ENCODE measurements around the gene NTF4. TPM values are rescaled to one million over a fixed set of nuclear protein-coding genes. Genes with fewer than 3 reads are reported as not detected.
"Not testable (repeated sequence)": the region's sequence is repeated elsewhere in the genome, so short reads cannot be mapped to it uniquely, and the experiment has no call there.

Gene NTF4
- total and polyA plus RNA-seq, 8 donors, result 0.63 to 6.2 (median 0.97) TPM

GRCh38 chr19:49036815-49037214 is 27.8 kb downstream of the NTF4 start, which contains the start of gene CGB1:
TSS of gene CGB1 (minus strand) at chr19:49036895. CDS start at chr19:49036711, 184 bp downstream.
- DNase-seq; H3K36me3 ChIP-seq; ATAC-seq; H3K27me3 ChIP-seq; H3K27ac ChIP-seq; H3K9me3 ChIP-seq; H3K4me1 ChIP-seq; H3K4me3 ChIP-seq; intact Hi-C loops (cut with DNase I): not testable (repeated sequence)
- peak in 1 of 2 donors; percentile 28 for TF ChIP-seq CTCF (IDR thresholded peaks at IDR 0.05)

- H3K27ac ChIP-seq; H3K27me3 ChIP-seq; H3K9me3 ChIP-seq; H3K4me1 ChIP-seq; H3K36me3 ChIP-seq; intact Hi-C loops (cut with DNase I); H3K4me3 ChIP-seq; ATAC-seq: not testable (repeated sequence)
- peak in 1 of 2 donors; percentile 25 for TF ChIP-seq CTCF (IDR thresholded peaks at IDR 0.05)
- DNase-seq, result peak in 1 of 4 donors; percentile 69
Observed at GRCh38 chr19:49031642-49032301, 32.8 kb downstream of the NTF4 start, which contains the start of gene CGB2. TSS of gene CGB2 (plus strand) at chr19:49031890. CDS start at chr19:49032096, 206 bp downstream.

GRCh38 chr19:49030323-49030722 is 34.3 kb downstream of the NTF4 start:
- H3K27me3 ChIP-seq; intact Hi-C loops (cut with DNase I); DNase-seq; ATAC-seq; H3K27ac ChIP-seq; H3K4me3 ChIP-seq; H3K36me3 ChIP-seq; H3K9me3 ChIP-seq; H3K4me1 ChIP-seq: not testable (repeated sequence)

- H3K27ac ChIP-seq; H3K4me1 ChIP-seq; H3K27me3 ChIP-seq; DNase-seq; H3K9me3 ChIP-seq; intact Hi-C loops (cut with DNase I); H3K4me3 ChIP-seq; H3K36me3 ChIP-seq; ATAC-seq: not testable (repeated sequence)
Observed at GRCh38 chr19:49029749-49030148, 34.9 kb downstream of the NTF4 start.

- H3K4me1 ChIP-seq; DNase-seq; H3K27me3 ChIP-seq; intact Hi-C loops (cut with DNase I); H3K27ac ChIP-seq; H3K9me3 ChIP-seq; H3K36me3 ChIP-seq; ATAC-seq; H3K4me3 ChIP-seq: not testable (repeated sequence)
Observed at GRCh38 chr19:49028686-49029085, 35.9 kb downstream of the NTF4 start.

- H3K36me3 ChIP-seq; ATAC-seq; H3K27ac ChIP-seq; intact Hi-C loops (cut with DNase I); H3K9me3 ChIP-seq; DNase-seq; H3K27me3 ChIP-seq; H3K4me1 ChIP-seq; H3K4me3 ChIP-seq: not testable (repeated sequence)
Observed at GRCh38 chr19:49025599-49025998, 39.0 kb downstream of the NTF4 start.

- H3K27ac ChIP-seq; intact Hi-C loops (cut with DNase I); H3K4me1 ChIP-seq; H3K9me3 ChIP-seq; H3K4me3 ChIP-seq; ATAC-seq; H3K36me3 ChIP-seq; DNase-seq: not testable (repeated sequence)
- H3K27me3 ChIP-seq, result peaks cover 0 to 12% of the 10 kb centered on the region in 2 donors
Observed at GRCh38 chr19:49025088-49025487, 39.5 kb downstream of the NTF4 start.

- H3K27ac ChIP-seq; H3K9me3 ChIP-seq; H3K4me1 ChIP-seq; DNase-seq; ATAC-seq; H3K36me3 ChIP-seq; H3K4me3 ChIP-seq; intact Hi-C loops (cut with DNase I): not testable (repeated sequence)
- peaks cover 0 to 21% of the 10 kb centered on the region in 2 donors for H3K27me3 ChIP-seq
Observed at GRCh38 chr19:49024233-49024632, 40.4 kb downstream of the NTF4 start, which contains the start of gene CGB3. TSS of gene CGB3 (minus strand) at chr19:49024333. CDS start at chr19:49023971, 362 bp downstream.
